ENCODE results near the gene ADPRM. TPM values are rescaled to one million over a fixed set of nuclear protein-coding genes. Genes with fewer than 3 reads are reported as not detected.

Gene ADPRM
- total RNA-seq, 2 donors from 2014 or later = 6.8 to 8.9 TPM

DNA sequence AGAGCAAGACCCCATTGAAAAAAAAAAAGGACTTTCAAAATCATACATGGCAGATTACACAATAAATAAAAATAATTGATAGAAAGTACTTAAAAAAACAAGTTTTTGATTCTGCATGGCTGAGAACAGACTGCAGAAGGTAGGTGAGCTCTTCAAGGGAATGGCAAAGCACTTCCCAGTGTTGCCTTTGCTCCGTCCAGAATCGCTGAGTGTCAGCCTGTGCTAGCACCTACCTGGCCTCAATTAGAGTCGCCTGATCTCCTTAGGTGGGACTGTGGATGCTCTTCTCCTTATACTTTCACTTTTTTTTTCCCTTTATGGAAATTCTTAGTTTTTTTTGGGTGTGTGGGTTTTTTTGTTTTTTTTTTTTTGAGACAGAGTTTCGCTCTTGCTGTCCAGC is 38.4 kb downstream of the ADPRM start:
- no peaks in the 10 kb centered on the region for H3K9me3 Mint-ChIP-seq
- H3K27me3 Mint-ChIP-seq (ENCODE audit: insufficient read depth) = peaks cover 7% of the 10 kb centered on the region
- no peaks in the 10 kb centered on the region for H3K27me3 ChIP-seq (ENCODE audit: control insufficient read depth, insufficient read depth, low read length, poor library complexity, severe bottlenecking)
- peaks cover 5% of the 10 kb centered on the region for H3K4me1 Mint-ChIP-seq
- no peak overlapping the region for H3K27ac Mint-ChIP-seq
- no peak overlapping the region for H3K27ac ChIP-seq (ENCODE audit: low read depth, low read length)
- DNase-seq = no peak
- no peaks in the 10 kb centered on the region for H3K36me3 Mint-ChIP-seq (ENCODE audit: low read depth)
- no peak overlapping the region for H3K4me3 ChIP-seq (ENCODE audit: low read length)
- no peak overlapping the region for H3K4me3 Mint-ChIP-seq
- 87% methylated on average over 4 of the region's 4 CpGs; no CpG with 5 or more reads in 1 of the 2 experiments for WGBS, 2 experiments (ENCODE audit: insufficient coverage in 1 of 2, insufficient read length in 1 of 2)
- H3K4me1 ChIP-seq (ENCODE audit: control insufficient read depth, insufficient read depth, low read length) = no peaks in the 10 kb centered on the region
- H3K36me3 ChIP-seq (ENCODE audit: control insufficient read depth, insufficient read depth, low read length) = no peaks in the 10 kb centered on the region
- TF ChIP-seq CTCF (conservative IDR thresholded peaks at IDR 0.05) = no peak
- H3K9ac ChIP-seq (ENCODE audit: extremely low read depth, low read length, poor library complexity, severe bottlenecking) = no peak overlapping the region
- H3K9me3 ChIP-seq (ENCODE audit: control insufficient read depth, low read length) = no peaks in the 10 kb centered on the region

DNA sequence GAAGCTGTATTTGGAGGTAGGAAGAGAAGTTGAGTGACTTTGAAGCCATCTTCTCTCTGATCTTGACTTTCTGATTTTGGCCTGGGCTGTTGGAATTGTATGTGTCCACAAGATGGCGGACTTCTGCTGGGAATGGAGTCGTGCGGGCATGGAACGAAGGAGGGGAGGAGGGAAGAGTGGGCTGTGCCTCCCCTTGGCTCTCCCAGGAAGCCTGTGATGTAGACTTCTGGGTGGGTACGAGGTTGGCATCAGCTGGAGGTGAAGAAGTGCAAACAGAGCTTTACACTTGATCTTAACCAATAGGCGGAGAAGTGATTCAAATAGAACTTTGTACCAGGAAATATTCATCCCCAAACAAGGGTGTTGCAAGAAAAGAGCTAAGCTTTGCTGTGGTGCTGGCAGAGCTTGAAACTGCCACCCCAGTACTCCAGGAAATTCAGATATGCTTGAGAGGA is 39.8 kb downstream of the ADPRM start:
- WGBS, 2 experiments (ENCODE audit: insufficient coverage in 1 of 2, insufficient read length in 1 of 2) = 20 to 78% methylated on average over 1 to 6 of the region's 6 CpGs
- Mint-ChIP-seq H3K36me3 (ENCODE audit: low read depth) (no peaks in the 10 kb centered on the region), H3K9me3 (no peaks in the 10 kb centered on the region), H3K27me3 (ENCODE audit: insufficient read depth) (peaks cover 4% of the 10 kb centered on the region), H3K4me3 (no peak overlapping the region), H3K27ac (no peak overlapping the region), H3K4me1 (peaks cover 2% of the 10 kb centered on the region)
- peak; percentile 92 for DNase-seq
- Histone ChIP-seq H3K27me3 (ENCODE audit: control insufficient read depth, insufficient read depth, low read length, poor library complexity, severe bottlenecking) (no peaks in the 10 kb centered on the region), H3K9ac (ENCODE audit: extremely low read depth, low read length, poor library complexity, severe bottlenecking) (no peak overlapping the region), H3K36me3 (ENCODE audit: control insufficient read depth, insufficient read depth, low read length) (no peaks in the 10 kb centered on the region), H3K27ac (ENCODE audit: low read depth, low read length) (no peak overlapping the region), H3K4me3 (ENCODE audit: low read length) (no peak overlapping the region), H3K9me3 (ENCODE audit: control insufficient read depth, low read length) (no peaks in the 10 kb centered on the region), H3K4me1 (ENCODE audit: control insufficient read depth, insufficient read depth, low read length) (no peaks in the 10 kb centered on the region)
- TF ChIP-seq CTCF (conservative IDR thresholded peaks at IDR 0.05) = peak; percentile 88

GRCh38 chr17:10737736-10738135 is 40.3 kb downstream of the ADPRM start:
- Mint-ChIP-seq H3K27ac (no peak overlapping the region), H3K4me1 (peaks cover 2% of the 10 kb centered on the region), H3K4me3 (no peak overlapping the region), H3K36me3 (ENCODE audit: low read depth) (no peaks in the 10 kb centered on the region), H3K27me3 (ENCODE audit: insufficient read depth) (peaks cover 4% of the 10 kb centered on the region), H3K9me3 (no peaks in the 10 kb centered on the region)
- no peak overlapping the region for H3K4me3 ChIP-seq (ENCODE audit: low read length)
- no peaks in the 10 kb centered on the region for H3K4me1 ChIP-seq (ENCODE audit: control insufficient read depth, insufficient read depth, low read length)
- no peaks in the 10 kb centered on the region for H3K27me3 ChIP-seq (ENCODE audit: control insufficient read depth, insufficient read depth, low read length, poor library complexity, severe bottlenecking)
- no peak overlapping the region for H3K27ac ChIP-seq (ENCODE audit: low read depth, low read length)
- TF ChIP-seq CTCF (conservative IDR thresholded peaks at IDR 0.05) = no peak
- no peak overlapping the region for H3K9ac ChIP-seq (ENCODE audit: extremely low read depth, low read length, poor library complexity, severe bottlenecking)
- WGBS, 2 experiments (ENCODE audit: insufficient coverage in 1 of 2, insufficient read length in 1 of 2) = 82 to 100% methylated on average over 1 to 3 of the region's 3 CpGs
- H3K36me3 ChIP-seq (ENCODE audit: control insufficient read depth, insufficient read depth, low read length) = no peaks in the 10 kb centered on the region
- no peak for DNase-seq
- H3K9me3 ChIP-seq (ENCODE audit: control insufficient read depth, low read length) = no peaks in the 10 kb centered on the region

Measured in endodermal cell (in vitro differentiated cells).